ENCODE measurements around the gene ZNF30.

DNA sequence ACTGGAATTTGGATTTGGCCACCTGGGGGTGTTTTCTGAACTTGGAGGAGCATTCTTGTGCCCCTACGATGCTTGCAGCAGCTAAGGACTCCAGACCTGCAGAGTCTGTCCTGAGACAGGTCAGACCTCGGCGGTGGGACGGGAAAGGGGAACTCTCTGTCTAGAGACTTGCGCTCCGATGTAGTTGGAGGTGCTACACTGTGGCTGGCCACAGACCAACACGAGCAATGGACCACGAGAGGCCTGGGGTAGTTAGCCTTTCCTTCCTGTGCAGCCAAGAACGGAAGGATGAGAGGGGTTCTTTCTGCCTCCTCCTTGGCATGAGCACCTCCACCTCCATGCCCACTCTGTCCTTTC, 67.6 kb downstream of the ZNF30 start:
- no peak for TF ChIP-seq ZNF274 (IDR thresholded peaks at IDR 0.05; ENCODE audit: low read depth, low read length)
- TF ChIP-seq YY1 (IDR thresholded peaks at IDR 0.05; ENCODE audit: insufficient read depth, insufficient read length): no peak
- TF ChIP-seq SUZ12 (IDR thresholded peaks at IDR 0.05; ENCODE audit: extremely low read depth, insufficient read depth, insufficient read length): no peak
